BLaER1 treated with 17β-estradiol and CSF1 and Interleukin-3, amounts not matched to agents 10 nM and 100 nM (cell line): Measurements from ENCODE around the gene CPNE5.

Experiments
- H3K27ac ChIP-seq, 11 experiments: shearing (Covaris generic); formaldehyde crosslinking; 2 replicates each; pipeline ENCODE4 v1.8.1; 2022
- H3K27me3 ChIP-seq, 11 experiments: shearing (Covaris generic); formaldehyde crosslinking; 2 replicates each; pipeline ENCODE4 v1.8.1; 2022
- H3K36me3 ChIP-seq, 11 experiments: shearing (Covaris generic); formaldehyde crosslinking; 2 replicates each; pipeline ENCODE4 v1.8.1; 2022
- H3K4me1 ChIP-seq, 10 experiments: shearing (Covaris generic); formaldehyde crosslinking; 2 replicates each; pipeline ENCODE4 v1.8.1; 2022
- H3K4me2 ChIP-seq, 11 experiments: shearing (Covaris generic); formaldehyde crosslinking; 2 replicates each; pipeline ENCODE4 v1.8.1; 2022
- H3K4me3 ChIP-seq, 10 experiments: shearing (Covaris generic); formaldehyde crosslinking; 2 replicates each; pipeline ENCODE4 v1.8.1; 2022
- H3K9ac ChIP-seq, 11 experiments: shearing (Covaris generic); formaldehyde crosslinking; 2 replicates each; pipeline ENCODE4 v1.8.1; 2022
- H3K9me3 ChIP-seq, 11 experiments: shearing (Covaris generic); formaldehyde crosslinking; replicated peaks in 1 of 11; 2 replicates each; pipeline ENCODE4 v1.8.1; 2022
- H4K20me1 ChIP-seq, 11 experiments: shearing (Covaris generic); formaldehyde crosslinking; 2 replicates each; pipeline ENCODE4 v1.8.1; 2022
- Cebpa-rat ChIP-seq, 11 experiments: shearing (Covaris generic); IDR thresholded peaks; 2 replicates each; pipeline ENCODE4 v1.8.1; 2022

The CPNE5 gene

GRCh38 chr6:36862164-36862847 is 23.1 kb upstream of the CPNE5 start:
- H3K27ac ChIP-seq = peak overlapping the region in 3 of 11 experiments; percentile 22 to 39 (median 31); a peak in 3 of 22 replicates
- peaks cover 0 to 38% (median 6%) of the 10 kb centered on the region in 10 experiments; a peak in 9 of 20 replicates for H3K4me1 ChIP-seq
- peaks cover 0 to 92% (median 72%) of the 10 kb centered on the region in 11 experiments; a peak in 17 of 22 replicates for H4K20me1 ChIP-seq
- H3K27me3 ChIP-seq = no peaks in the 10 kb centered on the region
- TF ChIP-seq Cebpa-rat (IDR thresholded peaks at IDR 0.05) = no peak
- no peak overlapping the region for H3K4me3 ChIP-seq
- peak overlapping the region in 3 of 11 experiments; percentile 7 to 64 (median 51); a peak in 6 of 22 replicates for H3K4me2 ChIP-seq
- no peak overlapping the region; a peak in 1 of 22 replicates for H3K9ac ChIP-seq
- no peaks in the 10 kb centered on the region for H3K9me3 ChIP-seq
- H3K36me3 ChIP-seq = peaks cover 41 to 98% (median 89%) of the 10 kb centered on the region in 11 experiments

GRCh38 chr6:36860126-36860525 is 20.9 kb upstream of the CPNE5 start:
- H3K9ac ChIP-seq = no peak overlapping the region
- peaks cover 33 to 98% (median 88%) of the 10 kb centered on the region in 11 experiments for H3K36me3 ChIP-seq

GRCh38 chr6:36858407-36858981 is 19.2 kb upstream of the CPNE5 start:
- peaks cover 4 to 49% (median 22%) of the 10 kb centered on the region in 10 experiments for H3K4me1 ChIP-seq
- peaks cover 0 to 58% (median 37%) of the 10 kb centered on the region in 11 experiments; a peak in 16 of 22 replicates for H4K20me1 ChIP-seq
- H3K4me3 ChIP-seq = no peak overlapping the region
- H3K9me3 ChIP-seq = peaks cover 0 to 9% (median 0%) of the 10 kb centered on the region in 11 experiments; a peak in 5 of 22 replicates
- H3K36me3 ChIP-seq = peaks cover 21 to 98% (median 88%) of the 10 kb centered on the region in 11 experiments
- H3K27me3 ChIP-seq = no peaks in the 10 kb centered on the region
- TF ChIP-seq Cebpa-rat (IDR thresholded peaks at IDR 0.05) = no peak
- no peak overlapping the region for H3K27ac ChIP-seq
- no peak overlapping the region for H3K9ac ChIP-seq
- no peak overlapping the region for H3K4me2 ChIP-seq

More at GRCh38 chr6:36860126-36860525, 20.9 kb upstream of the CPNE5 start:
- Histone ChIP-seq H3K27ac (no peak overlapping the region), H3K9me3 (no peaks in the 10 kb centered on the region), H3K27me3 (no peaks in the 10 kb centered on the region), H3K4me3 (no peak overlapping the region), H4K20me1 (peaks cover 0 to 75% (median 51%) of the 10 kb centered on the region in 11 experiments; a peak in 16 of 22 replicates), H3K4me2 (no peak overlapping the region), H3K4me1 (peaks cover 0 to 37% (median 6%) of the 10 kb centered on the region in 10 experiments; a peak in 11 of 20 replicates)
- TF ChIP-seq Cebpa-rat (IDR thresholded peaks at IDR 0.05) = no peak

- peaks cover 0 to 10% (median 0%) of the 10 kb centered on the region in 11 experiments; a peak in 5 of 22 replicates for H3K9me3 ChIP-seq
- peaks cover 0 to 47% (median 27%) of the 10 kb centered on the region in 11 experiments; a peak in 14 of 22 replicates for H4K20me1 ChIP-seq
- H3K4me3 ChIP-seq = no peak overlapping the region
- no peak overlapping the region for H3K4me2 ChIP-seq
- peaks cover 21 to 90% (median 85%) of the 10 kb centered on the region in 11 experiments for H3K36me3 ChIP-seq
- no peak for TF ChIP-seq Cebpa-rat (IDR thresholded peaks at IDR 0.05)
- H3K27ac ChIP-seq = no peak overlapping the region
- H3K4me1 ChIP-seq = peaks cover 16 to 49% (median 34%) of the 10 kb centered on the region in 10 experiments
- H3K9ac ChIP-seq = no peak overlapping the region
- H3K27me3 ChIP-seq = no peaks in the 10 kb centered on the region
Measured at GRCh38 chr6:36857325-36857724, 18.1 kb upstream of the CPNE5 start.

GRCh38 chr6:36856277-36856676 is 17.0 kb upstream of the CPNE5 start:
- Histone ChIP-seq H3K9me3 (peaks cover 0 to 10% (median 0%) of the 10 kb centered on the region in 11 experiments; a peak in 5 of 22 replicates), H3K36me3 (peaks cover 19 to 88% (median 74%) of the 10 kb centered on the region in 11 experiments), H3K27me3 (no peaks in the 10 kb centered on the region), H3K9ac (no peak overlapping the region), H3K4me2 (peak overlapping the region in 2 of 11 experiments; percentile 64 to 81; a peak in 1 of 22 replicates), H3K4me1 (peaks cover 25 to 56% (median 44%) of the 10 kb centered on the region in 10 experiments), H3K27ac (no peak overlapping the region), H4K20me1 (peaks cover 0 to 43% (median 26%) of the 10 kb centered on the region in 11 experiments; a peak in 14 of 22 replicates), H3K4me3 (no peak overlapping the region)
- no peak for TF ChIP-seq Cebpa-rat (IDR thresholded peaks at IDR 0.05)

GRCh38 chr6:36855750-36856149 is 16.5 kb upstream of the CPNE5 start:
- peaks cover 30 to 62% (median 49%) of the 10 kb centered on the region in 10 experiments for H3K4me1 ChIP-seq
- H3K9me3 ChIP-seq = peaks cover 0 to 13% (median 0%) of the 10 kb centered on the region in 11 experiments; a peak in 6 of 22 replicates
- H3K27me3 ChIP-seq = no peaks in the 10 kb centered on the region
- peaks cover 0 to 41% (median 21%) of the 10 kb centered on the region in 11 experiments; a peak in 13 of 22 replicates for H4K20me1 ChIP-seq
- H3K4me3 ChIP-seq = no peak overlapping the region
- peak overlapping the region in 3 of 11 experiments; percentile 63 to 81 (median 64); a peak in 6 of 22 replicates for H3K4me2 ChIP-seq
- H3K36me3 ChIP-seq = peaks cover 17 to 84% (median 69%) of the 10 kb centered on the region in 11 experiments
- no peak overlapping the region for H3K27ac ChIP-seq
- no peak overlapping the region for H3K9ac ChIP-seq
- no peak for TF ChIP-seq Cebpa-rat (IDR thresholded peaks at IDR 0.05)

GRCh38 chr6:36853325-36853724 is 14.1 kb upstream of the CPNE5 start:
- peaks cover 54 to 81% (median 73%) of the 10 kb centered on the region in 10 experiments for H3K4me1 ChIP-seq
- H4K20me1 ChIP-seq = peaks cover 0 to 36% (median 9%) of the 10 kb centered on the region in 11 experiments; a peak in 11 of 22 replicates
- peak in 6 of 11 experiments; percentile 57 to 83 (median 78); a peak in 11 of 22 replicates for TF ChIP-seq Cebpa-rat (IDR thresholded peaks at IDR 0.05)
- peaks cover 17 to 63% (median 49%) of the 10 kb centered on the region in 11 experiments for H3K36me3 ChIP-seq
- peak overlapping the region; percentile 36 to 92 (median 69) for H3K4me2 ChIP-seq
- H3K27me3 ChIP-seq = no peaks in the 10 kb centered on the region
- peak overlapping the region in 2 of 10 experiments; percentile 11 to 35; a peak in 4 of 20 replicates for H3K4me3 ChIP-seq
- H3K27ac ChIP-seq = peak overlapping the region; percentile 34 to 87 (median 80); a peak in 21 of 22 replicates
- H3K9ac ChIP-seq = peak overlapping the region in 8 of 11 experiments; percentile 4 to 68 (median 64); a peak in 15 of 22 replicates
- peaks cover 0 to 18% (median 0%) of the 10 kb centered on the region in 11 experiments; a peak in 6 of 22 replicates for H3K9me3 ChIP-seq

GRCh38 chr6:36852481-36853147 is 13.4 kb upstream of the CPNE5 start:
- Histone ChIP-seq H3K4me2 (peak overlapping the region; percentile 36 to 92 (median 69)), H3K27me3 (no peaks in the 10 kb centered on the region), H3K4me3 (peak overlapping the region in 2 of 10 experiments; percentile 11 to 35; a peak in 4 of 20 replicates), H3K4me1 (peaks cover 60 to 87% (median 80%) of the 10 kb centered on the region in 10 experiments), H3K27ac (peak overlapping the region; percentile 34 to 87 (median 80); a peak in 21 of 22 replicates), H4K20me1 (peaks cover 0 to 29% (median 5%) of the 10 kb centered on the region in 11 experiments; a peak in 8 of 22 replicates), H3K36me3 (peaks cover 15 to 57% (median 42%) of the 10 kb centered on the region in 11 experiments), H3K9me3 (peaks cover 0 to 18% (median 0%) of the 10 kb centered on the region in 11 experiments; a peak in 6 of 22 replicates), H3K9ac (peak overlapping the region in 10 of 11 experiments; percentile 4 to 68 (median 56); a peak in 17 of 22 replicates)
- TF ChIP-seq Cebpa-rat (IDR thresholded peaks at IDR 0.05) = no peak
